ENCODE results near the gene DDB1. TPM values are rescaled to one million over a fixed set of nuclear protein-coding genes. Genes with fewer than 3 reads are reported as not detected.

DDB1 gene
- total RNA-seq, 1 experiment from 2014 or later: 218 TPM

DNA sequence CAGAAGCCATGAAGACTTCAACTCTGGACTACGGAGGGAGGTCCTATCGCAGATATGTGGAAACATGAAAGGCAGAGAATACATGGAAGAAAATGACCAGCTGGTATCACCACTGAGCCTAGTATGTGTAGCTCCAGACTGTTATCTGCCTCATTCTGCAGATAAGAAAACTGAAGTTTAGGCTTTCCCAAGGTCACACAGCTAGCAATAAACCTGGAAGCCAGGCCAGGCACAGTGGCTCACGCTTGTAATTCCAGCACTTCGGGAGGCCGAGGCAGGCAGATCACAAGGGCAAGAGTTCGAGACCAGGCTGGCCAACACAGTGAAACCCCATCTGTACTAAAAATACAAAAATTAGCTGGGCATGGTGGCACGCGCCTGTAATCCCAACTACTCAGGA is 22.2 kb downstream of the DDB1 start:
- in situ Hi-C loops (cut with HindIII; ENCODE audit: low pct_unique_long_range_greater_than_20kb, low sequenced_read_pairs): no loop called here
- DNase-seq (ENCODE audit: low read depth, low spot score): no peak

DNA sequence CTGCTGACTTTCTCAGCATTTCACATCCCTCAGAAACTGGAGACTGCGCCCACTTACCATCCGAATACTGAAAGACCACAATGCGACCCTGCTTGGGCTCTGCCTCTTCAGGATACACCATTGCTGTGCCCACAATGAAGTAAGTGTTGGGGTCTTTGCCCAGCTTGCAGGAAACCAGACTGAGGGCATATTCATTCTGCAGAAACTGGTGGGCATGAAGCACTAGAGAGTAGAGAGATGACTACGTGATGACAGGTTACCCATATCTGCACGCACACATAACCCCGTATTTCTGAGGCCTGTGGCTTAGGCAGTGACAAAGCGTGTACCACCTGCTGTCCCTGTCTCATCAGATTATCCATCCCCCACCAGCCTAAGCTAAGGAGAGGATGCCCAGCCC is 23.2 kb downstream of the DDB1 start:
- DNase-seq (ENCODE audit: low read depth, low spot score): no peak
- in situ Hi-C loops (cut with HindIII; ENCODE audit: low pct_unique_long_range_greater_than_20kb, low sequenced_read_pairs): no loop called here

DNA sequence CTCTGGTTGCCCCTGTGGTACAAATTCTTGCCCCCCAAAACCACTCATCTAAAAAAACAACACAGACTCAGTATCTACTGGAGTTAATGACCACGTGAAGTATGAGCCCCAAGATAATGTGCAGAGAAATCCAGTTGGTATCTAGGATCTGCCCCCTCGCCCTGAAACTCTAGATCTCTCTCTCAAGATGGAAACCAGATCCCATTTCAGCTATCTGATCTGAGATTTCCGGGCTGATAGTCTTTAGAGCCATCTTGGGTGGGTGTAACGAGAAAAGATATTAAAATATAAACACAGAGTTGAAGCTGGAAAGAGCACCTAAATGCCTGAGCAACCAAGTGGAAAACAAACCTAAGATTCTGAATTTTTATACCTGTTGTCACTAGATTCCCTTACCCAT is 23.8 kb downstream of the DDB1 start:
- DNase-seq (ENCODE audit: low read depth, low spot score): no peak
- in situ Hi-C loops (cut with HindIII; ENCODE audit: low pct_unique_long_range_greater_than_20kb, low sequenced_read_pairs): no loop called here

DNA sequence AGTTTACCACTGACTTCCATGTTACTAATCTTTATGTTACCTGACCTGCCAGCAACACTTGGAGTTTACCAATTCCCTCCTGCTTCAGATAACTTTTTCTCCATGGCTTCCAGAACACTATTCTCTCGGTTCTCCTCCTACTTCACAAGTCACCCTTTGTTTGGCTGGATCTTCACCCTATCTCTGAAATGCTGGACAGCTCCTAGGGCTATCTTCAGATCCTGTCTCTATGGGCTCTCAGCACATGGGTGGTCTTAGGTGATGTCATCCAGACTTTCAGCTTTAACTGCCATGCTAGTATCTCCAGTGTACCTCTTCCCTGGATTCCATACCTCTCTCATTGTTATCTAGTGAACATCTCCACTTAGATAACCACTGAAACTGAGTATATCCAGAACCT is 25.6 kb downstream of the DDB1 start:
- in situ Hi-C loops (cut with HindIII; ENCODE audit: low pct_unique_long_range_greater_than_20kb, low sequenced_read_pairs): no loop called here
- DNase-seq (ENCODE audit: low read depth, low spot score): no peak

DNA sequence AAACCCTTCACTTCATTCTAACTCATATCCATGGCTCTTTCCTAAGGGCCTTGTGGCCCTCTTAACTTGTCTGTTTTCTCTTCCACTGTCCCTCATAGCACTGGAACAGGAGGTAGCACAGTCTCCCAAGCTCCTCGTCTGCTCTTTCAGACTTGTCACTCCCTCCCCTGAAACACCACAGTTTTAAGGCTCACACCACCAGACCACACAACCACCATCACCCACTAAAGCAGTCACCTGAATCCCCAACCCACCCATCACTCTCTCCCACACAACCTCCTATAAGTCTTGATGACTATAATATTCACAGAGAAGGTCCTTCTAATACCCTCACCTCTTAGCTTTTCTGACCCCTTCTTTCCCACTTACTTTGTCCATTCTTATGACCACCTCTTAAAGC is 26.7 kb downstream of the DDB1 start:
- DNase-seq (ENCODE audit: low read depth, low spot score): no peak
- in situ Hi-C loops (cut with HindIII; ENCODE audit: low pct_unique_long_range_greater_than_20kb, low sequenced_read_pairs): no loop called here

DNA sequence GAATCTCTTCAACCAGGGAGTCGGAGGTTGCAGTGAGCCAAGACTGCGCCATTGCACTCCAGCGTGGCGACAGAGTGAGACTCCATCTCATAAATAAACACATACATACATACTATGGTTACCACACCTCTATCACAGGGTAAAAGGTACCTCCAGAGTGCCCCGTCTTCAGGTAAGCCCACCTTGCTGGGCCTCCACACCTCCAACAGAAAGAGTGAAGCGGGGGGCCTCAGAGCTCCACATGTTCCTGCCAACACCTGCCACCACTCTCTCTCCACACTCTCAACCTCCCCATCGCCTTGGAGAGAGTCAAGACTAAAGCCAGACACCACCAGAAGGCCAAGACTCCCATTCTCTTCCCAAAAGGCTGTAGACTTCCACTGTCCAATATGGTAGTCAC is 27.5 kb downstream of the DDB1 start:
- DNase-seq (ENCODE audit: low read depth, low spot score): no peak
- in situ Hi-C loops (cut with HindIII; ENCODE audit: low pct_unique_long_range_greater_than_20kb, low sequenced_read_pairs): no loop called here

DNA sequence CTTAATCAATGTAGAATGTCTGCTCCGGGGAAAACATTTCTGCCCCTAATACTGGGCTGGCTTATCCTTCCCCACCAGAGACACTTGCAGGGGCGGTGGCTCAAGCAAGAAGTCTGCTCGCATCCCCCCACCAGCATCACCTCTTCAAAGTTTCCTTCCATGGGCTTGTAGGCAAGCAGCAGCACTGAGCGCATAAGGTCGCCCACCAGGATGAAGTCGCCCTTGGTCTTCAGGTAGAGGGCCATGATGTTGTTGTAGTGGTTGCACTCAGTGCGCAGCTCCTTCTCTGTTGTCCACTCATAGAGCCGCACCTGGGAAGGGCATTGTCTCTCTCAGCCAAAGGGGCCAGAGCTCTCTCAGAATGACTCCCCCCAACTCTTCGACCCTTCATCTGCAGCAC is 29.2 kb downstream of the DDB1 start:
- DNase-seq (ENCODE audit: low read depth, low spot score): no peak
- in situ Hi-C loops (cut with HindIII; ENCODE audit: low pct_unique_long_range_greater_than_20kb, low sequenced_read_pairs): no loop called here

DNA sequence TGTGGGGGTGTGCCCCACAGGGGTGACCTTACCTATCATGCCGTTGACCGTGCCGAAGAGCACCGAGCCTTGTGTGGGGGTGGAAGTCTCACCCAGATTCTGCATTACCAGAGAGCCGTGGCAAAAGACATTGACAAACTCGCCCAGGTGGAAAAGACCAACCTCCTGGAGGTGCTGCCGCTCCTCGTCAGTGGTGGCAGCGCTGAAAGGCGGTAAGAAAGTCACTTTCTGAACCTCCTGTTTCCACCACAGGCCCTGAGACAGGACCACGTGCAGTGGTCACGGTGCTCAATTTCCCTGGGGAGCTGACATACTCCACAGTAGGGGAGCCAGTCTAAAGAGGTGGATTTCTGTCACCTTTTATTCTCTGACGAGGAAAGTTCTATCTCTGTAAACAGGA is 30.4 kb downstream of the DDB1 start:
- in situ Hi-C loops (cut with HindIII; ENCODE audit: low pct_unique_long_range_greater_than_20kb, low sequenced_read_pairs): no loop called here
- no peak for DNase-seq (ENCODE audit: low read depth, low spot score)

DNA sequence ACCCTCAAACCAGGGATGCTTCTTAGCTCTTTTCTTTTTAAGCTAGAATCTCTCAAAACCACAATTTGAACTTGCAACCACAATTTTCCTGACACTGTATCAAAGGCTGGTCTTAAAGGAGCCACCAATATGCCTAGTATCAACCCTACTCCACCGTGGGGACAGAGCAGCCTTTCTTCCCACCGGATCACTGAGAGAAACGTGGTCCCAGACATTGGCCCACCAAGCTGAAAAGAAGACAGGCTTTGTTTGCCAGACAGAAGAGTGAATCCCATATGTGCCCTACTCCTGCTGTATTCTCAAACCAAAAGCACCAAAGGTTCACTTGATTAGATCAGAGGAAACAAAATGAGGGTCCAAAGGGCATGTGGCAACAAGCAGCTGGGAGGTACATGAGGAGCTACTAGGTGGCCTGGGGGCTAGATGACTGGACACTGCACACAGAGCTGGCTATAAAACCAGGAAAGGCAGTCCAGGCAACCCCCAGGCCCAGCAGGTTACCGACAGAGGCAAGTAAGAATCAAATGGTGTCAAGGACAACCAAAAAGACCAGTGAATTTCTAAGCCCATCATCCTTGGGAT is 34.2 kb downstream of the DDB1 start:
- DNase-seq (ENCODE audit: low read depth, low spot score): peak; percentile 47
- in situ Hi-C loops (cut with HindIII; ENCODE audit: low pct_unique_long_range_greater_than_20kb, low sequenced_read_pairs): no loop called here

DNA sequence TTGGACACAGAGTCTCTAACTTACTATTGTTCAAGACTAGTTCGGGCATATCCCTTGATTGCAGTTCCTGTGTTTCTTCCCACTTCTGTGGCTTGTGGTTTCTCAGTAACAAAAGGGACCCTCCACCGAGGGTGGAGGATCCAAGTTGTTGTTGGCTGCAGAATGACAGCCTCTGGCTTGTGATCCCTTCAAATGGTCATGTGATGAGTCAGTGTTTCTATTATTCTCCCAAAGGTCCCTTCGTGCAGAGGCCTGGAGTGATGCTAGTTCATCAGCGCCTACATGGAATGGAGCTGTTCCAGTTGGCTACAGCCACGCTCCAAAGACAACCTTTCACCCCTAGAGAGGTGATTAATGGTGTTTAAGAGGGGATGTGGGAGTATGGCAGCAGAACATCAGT is 35.2 kb downstream of the DDB1 start:
- in situ Hi-C loops (cut with HindIII; ENCODE audit: low pct_unique_long_range_greater_than_20kb, low sequenced_read_pairs): no loop called here

DNA sequence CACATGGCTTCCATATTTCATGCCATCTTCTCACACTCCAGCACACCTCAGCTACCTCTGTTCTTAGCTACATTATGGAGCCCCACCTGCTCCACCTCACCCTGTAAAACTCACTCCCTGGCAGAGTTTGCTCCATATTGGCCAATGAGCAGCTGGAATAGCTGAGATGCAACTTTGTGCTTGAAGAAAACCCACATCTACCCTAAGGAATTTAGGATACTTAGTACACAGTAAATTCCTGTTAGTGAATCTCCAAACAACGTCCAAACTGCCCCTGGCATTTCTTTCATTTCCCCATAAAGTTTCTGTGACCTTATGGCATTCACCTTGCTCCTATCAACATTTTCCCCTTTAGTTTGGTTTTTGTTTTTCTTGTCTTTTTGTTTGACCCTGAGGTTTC is 35.6 kb downstream of the DDB1 start:
- DNase-seq (ENCODE audit: low read depth, low spot score): no peak
- in situ Hi-C loops (cut with HindIII; ENCODE audit: low pct_unique_long_range_greater_than_20kb, low sequenced_read_pairs): no loop called here

More for the DNA sequence above, 35.2 kb downstream of the DDB1 start:
- peak; percentile 58 for DNase-seq (ENCODE audit: low read depth, low spot score)

DNA sequence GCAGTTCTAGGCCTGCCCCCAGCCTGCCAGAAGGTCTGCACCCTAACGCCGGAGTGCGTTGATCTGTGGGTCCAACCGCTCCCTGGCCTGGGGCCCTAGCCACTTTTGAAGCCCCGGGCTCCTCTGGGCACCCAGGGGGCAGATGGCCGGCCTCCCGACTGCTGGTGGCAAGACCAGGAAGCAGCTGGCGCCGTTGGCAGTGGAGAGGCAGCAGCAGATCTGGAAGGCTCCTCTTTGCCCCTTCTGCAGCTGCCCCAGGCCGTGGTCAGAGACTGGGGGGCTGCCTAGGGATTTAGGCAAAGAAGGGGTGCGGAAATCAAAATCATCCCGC is 37.3 kb downstream of the DDB1 start:
- in situ Hi-C loops (cut with HindIII; ENCODE audit: low pct_unique_long_range_greater_than_20kb, low sequenced_read_pairs): no loop called here
- no peak for DNase-seq (ENCODE audit: low read depth, low spot score)

DNA sequence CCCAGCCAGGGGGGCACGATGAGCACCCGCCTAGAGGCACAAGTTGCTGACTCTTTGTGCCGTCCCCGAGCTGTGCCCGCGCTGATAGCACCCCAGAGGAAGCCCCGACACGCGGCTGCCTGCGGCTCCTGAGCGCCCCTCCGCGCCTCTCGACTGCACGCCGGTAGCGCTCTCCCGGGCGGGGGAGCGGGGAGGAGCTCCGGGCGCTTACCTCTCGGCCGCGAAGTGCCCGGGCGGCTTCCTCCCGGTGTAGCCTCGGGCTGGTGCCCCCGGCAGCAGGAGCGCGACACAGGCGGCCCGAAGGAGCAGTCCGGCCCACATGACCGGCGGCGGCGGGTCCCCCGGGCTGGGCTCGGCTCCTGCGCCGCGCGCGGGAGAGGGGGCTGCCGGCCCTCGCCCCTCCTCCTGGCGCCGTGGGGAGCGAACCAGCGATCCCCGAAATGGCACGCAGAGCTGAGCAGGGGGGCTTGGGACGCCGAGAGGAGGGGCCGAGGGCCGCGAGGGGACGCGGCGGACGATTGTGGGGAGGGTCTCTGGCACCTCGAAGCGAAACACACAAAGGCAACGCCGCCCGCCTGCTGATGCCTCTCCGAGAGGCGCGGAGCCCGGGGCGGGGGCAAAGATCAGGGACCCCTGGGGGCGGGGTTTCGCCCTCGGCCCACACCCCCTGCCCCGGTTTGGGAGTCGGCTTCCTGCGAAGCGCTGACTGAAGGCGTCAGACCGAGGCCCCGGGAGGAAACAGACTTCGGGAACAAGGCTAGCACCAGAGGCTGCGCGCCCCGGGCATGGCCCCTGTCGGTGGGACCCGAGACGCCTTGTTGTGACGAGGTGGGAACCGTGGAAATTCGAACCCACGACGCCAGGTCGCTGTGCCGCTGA is 37.9 kb downstream of the DDB1 start, which contains the start of gene VWCE:
Gene VWCE, minus strand, starts transcription at position 600 of the 879 bp plus-strand sequence. Its CDS starts 279 bp downstream, at position 321.
- in situ Hi-C loops (cut with HindIII; ENCODE audit: low pct_unique_long_range_greater_than_20kb, low sequenced_read_pairs): no loop called here
- DNase-seq (ENCODE audit: low read depth, low spot score): no peak

DNA sequence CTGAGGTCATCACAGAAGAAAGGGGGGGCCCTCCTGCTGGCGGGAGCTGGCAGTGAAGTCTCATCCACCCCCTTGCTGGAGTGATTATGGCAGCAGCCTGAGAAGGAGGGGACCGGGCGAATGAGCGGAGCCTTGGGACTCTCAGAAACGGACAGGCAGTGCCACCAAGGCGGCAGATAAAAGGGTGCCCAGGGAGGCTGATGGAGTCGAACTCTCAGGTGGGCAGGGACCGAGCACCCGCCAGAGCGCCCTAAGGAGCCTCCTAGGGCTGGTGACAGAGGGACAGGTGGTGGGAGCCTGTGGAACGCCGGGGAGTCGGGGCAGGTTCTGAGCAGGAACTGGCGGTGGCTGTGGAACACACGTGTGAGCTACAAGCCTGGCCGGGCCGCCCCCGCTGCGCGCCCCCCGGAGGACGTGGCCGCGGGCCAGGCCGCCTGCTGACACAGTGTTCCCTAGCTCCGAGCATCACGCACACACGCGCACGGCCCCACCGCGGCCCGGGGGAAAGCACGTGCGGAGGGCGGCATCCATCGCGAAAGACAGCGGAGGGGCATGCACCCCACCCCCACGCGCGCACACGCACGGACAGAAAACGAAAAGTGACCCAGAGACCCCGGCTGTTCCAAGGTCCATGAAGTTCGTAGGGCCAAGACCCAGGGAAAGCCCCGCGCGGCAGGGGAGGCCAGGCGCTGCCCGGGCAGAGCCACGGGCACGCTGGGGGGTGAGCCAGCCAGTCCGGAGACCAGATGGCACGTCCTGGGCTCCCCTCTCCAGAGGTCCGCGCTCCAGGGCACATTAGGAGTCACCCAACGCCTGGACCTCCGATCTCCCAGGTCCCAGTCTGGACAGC is 38.8 kb downstream of the DDB1 start:
- DNase-seq (ENCODE audit: low read depth, low spot score): no peak
- in situ Hi-C loops (cut with HindIII; ENCODE audit: low pct_unique_long_range_greater_than_20kb, low sequenced_read_pairs): no loop called here

DNA sequence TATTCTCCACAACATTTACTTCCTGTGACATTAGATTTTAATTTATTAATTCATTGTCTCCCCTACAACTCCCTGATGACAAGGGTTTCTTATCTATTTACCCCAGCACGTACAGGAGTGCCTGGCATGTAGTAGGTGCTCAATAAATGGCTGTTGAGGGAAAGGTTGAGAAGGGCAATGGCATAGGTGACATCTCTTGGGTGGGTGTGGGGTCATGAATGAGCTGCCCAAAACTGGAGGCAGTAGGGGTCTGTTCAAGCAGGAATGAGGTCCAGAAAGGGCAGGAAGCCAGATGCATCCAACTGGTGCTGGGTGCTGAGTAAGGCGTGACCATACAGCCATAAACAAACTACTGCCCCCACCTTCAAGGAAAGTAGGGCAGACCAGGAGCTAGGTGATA is 40.5 kb downstream of the DDB1 start:
- in situ Hi-C loops (cut with HindIII; ENCODE audit: low pct_unique_long_range_greater_than_20kb, low sequenced_read_pairs): no loop called here
- DNase-seq (ENCODE audit: low read depth, low spot score): no peak

DNA sequence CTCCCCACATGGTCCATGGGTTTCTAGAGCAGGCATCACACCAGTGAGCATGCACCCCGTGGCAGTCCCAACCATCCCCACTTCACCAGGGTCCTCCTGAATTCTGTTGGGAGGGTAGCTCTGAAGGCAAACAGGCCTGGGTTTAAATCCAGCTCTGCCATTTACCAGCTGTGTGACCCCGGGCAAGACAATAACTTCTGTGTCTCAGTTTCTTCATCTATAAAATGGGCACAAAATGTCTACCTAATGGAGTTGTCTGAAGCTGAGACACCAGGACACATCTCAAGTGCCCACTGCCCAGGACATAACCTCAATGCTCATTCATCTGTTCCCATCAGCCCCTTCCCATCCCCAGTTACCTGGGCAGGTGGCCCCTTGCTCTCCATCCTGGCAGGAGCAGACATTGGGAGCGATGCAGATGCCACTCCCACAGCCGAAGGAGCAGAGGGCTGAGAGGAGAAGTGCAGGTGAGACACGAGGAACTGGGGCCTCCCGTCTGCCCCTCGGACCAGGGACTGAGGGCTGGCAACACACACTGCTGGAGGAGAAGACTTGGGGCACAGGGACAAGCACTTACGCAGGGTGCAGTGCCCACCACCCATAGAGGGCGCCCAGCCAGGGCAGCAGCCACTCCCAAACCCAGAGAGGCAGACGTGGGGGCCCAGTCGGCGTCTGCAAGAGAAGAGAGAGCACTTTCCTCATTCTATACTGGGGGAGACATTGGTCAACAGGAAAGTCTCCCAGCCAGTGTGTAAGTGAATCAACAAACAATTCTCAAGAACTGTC is 41.8 kb downstream of the DDB1 start:
- in situ Hi-C loops (cut with HindIII; ENCODE audit: low pct_unique_long_range_greater_than_20kb, low sequenced_read_pairs): no loop called here
- DNase-seq (ENCODE audit: low read depth, low spot score): no peak

DNA sequence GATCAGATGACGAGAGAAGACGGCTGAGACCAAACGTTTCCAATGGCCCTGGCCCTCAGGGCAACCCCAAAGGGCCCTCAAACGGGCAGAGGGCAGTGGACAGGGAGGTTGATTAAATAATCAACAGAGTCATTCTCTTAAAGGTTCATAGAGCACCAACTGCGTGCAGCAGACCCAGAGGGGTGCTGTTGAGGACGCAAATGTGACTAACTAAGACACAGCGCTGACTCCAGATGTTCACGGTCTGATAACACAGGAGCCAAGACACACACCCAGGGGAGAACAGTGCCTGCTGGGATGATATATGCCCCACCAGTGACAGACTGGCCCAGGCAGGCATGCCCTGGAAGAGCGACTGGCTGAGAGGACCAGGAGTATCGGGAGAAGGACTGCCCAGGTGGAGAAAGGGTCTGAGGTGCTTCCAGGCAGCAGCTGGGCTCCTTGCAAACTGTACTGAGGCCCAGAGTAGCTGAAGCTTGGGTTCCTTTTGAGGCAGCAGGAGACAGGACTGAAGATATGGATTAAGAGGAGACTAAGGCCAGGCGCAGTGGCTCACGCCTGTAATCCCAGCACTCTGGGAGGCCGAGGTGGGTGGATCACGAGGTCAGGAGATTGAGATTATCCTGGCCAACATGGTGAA is 45.4 kb downstream of the DDB1 start:
- in situ Hi-C loops (cut with HindIII; ENCODE audit: low pct_unique_long_range_greater_than_20kb, low sequenced_read_pairs): no loop called here

More for the DNA sequence above, 45.4 kb downstream of the DDB1 start:
- DNase-seq (ENCODE audit: low read depth, low spot score): no peak
